HepG2 (cell line): Measurements from ENCODE around the gene CD3D. TPM values are rescaled to one million over a fixed set of nuclear protein-coding genes. Genes with fewer than 3 reads are reported as not detected.

ENCODE experiments used
- ATAC-seq: fragments of 200-7000 bp; cut with Tn5 transposase; 3 replicates; pipeline ENCODE4 v1.9.1; 2020; ENCODE audit warnings: mild to moderate bottlenecking, moderate library complexity
- BruUV-seq: library from RNA; stranded (reverse); fragments of 400-500 nt; replicated peaks from 2 replicates; lab custom pipeline; 2021; lab: Mats Ljungman, UMichigan
- CTCF ChIA-PET: fragments of 300-600 bp; formaldehyde crosslinking; extraction: SDS; loops from one replicate; lab custom pipeline; 2021; ENCODE audit warnings: low total read pairs, inconsistent platforms, low intra/inter-chr PET ratio; lab: Yijun Ruan, JAX
- POLR2A ChIA-PET: fragments of 350-600 bp; sonication (Branson Sonifier 250); formaldehyde crosslinking; loops from one replicate; lab custom pipeline; 2020; ENCODE audit warnings: antibody characterized with exemption, inconsistent platforms; lab: Yijun Ruan, JAX
- DNase-seq: peaks from one replicate; pipeline ENCODE4 v3.0.0-alpha.2; 2015; ENCODE audit warnings: low spot score
- FAIRE-seq: peaks from 3 replicates; lab custom pipeline; 2011; peaks lifted over from hg19 to GRCh38; lab: Jason Lieb, UNC
- H2AFZ ChIP-seq: one replicate; pipeline ENCODE4 v1.6.1; 2011; ENCODE audit warnings: low read length, inconsistent platforms
- H3K27ac ChIP-seq: fragments of 300-600 bp; 3 replicates; pipeline ENCODE4 v1.8.0; 2011; ENCODE audit warnings: mixed run types, mild to moderate bottlenecking, mixed read lengths, low read length, inconsistent platforms; ENCODE audit not compliant: insufficient read depth; ENCODE audit errors: extremely low read length
- H3K27me3 ChIP-seq, 2 experiments: fragments of 200-600 bp in 1 of 2; 2 replicates in 1 of 2; 3 replicates in 1 of 2; pipeline versions ENCODE4 v1.6.0 to v1.8.0; 2011; ENCODE audit warnings: low read length in 2 of 2, mild to moderate bottlenecking in 2 of 2, moderate library complexity in 2 of 2, inconsistent platforms in 1 of 2; ENCODE audit not compliant: insufficient read depth in 2 of 2, control insufficient read depth in 1 of 2
- H3K36me3 ChIP-seq, 2 experiments: fragments of 200-600 bp in 1 of 2; replicated peaks in 1 of 2; 2 replicates in 1 of 2; 3 replicates in 1 of 2; pipeline versions ENCODE4 v1.5.1 to v1.8.0; 2011; ENCODE audit warnings: low read length in 2 of 2, inconsistent platforms in 1 of 2; ENCODE audit not compliant: insufficient read depth in 2 of 2, control insufficient read depth in 1 of 2
- H3K4me1 ChIP-seq: 2 replicates; pipeline ENCODE4 v1.5.1; 2012; ENCODE audit warnings: low read length, inconsistent platforms; ENCODE audit not compliant: insufficient read depth
- H3K4me2 ChIP-seq: 2 replicates; pipeline ENCODE4 v1.6.0; 2011; ENCODE audit warnings: low read depth, low read length, inconsistent platforms
- H3K4me3 ChIP-seq, 3 experiments: fragments of 200-600 bp in 1 of 3; sonication (generic), shearing (Covaris generic) in 1 of 3; replicated peaks in 1 of 3; 2 replicates each; pipeline ENCODE4 v1.5.1; 2011 to 2016; ENCODE audit warnings: low read length in 3 of 3, inconsistent platforms in 2 of 3, low read depth in 2 of 3, mild to moderate bottlenecking in 2 of 3, control low read depth in 1 of 3, mixed read lengths in 1 of 3; ENCODE audit not compliant: insufficient read depth in 1 of 3
- H3K79me2 ChIP-seq: one replicate; pipeline ENCODE4 v1.6.1; 2011; ENCODE audit warnings: low read length, inconsistent platforms; ENCODE audit not compliant: insufficient read depth
- H3K9ac ChIP-seq: 2 replicates; pipeline ENCODE4 v1.6.0; 2011; ENCODE audit warnings: mild to moderate bottlenecking, low read depth, low read length, inconsistent platforms; ENCODE audit not compliant: insufficient read depth
- H3K9me3 ChIP-seq: 2 replicates; pipeline ENCODE4 v1.5.1; 2012; ENCODE audit warnings: mild to moderate bottlenecking, low read length
- H4K20me1 ChIP-seq: 2 replicates; pipeline ENCODE4 v1.6.0; 2011; ENCODE audit warnings: inconsistent platforms, mild to moderate bottlenecking, low read length, moderate library complexity; ENCODE audit not compliant: insufficient read depth
- CEBPB ChIP-seq: IDR thresholded peaks from 2 replicates; pipeline ENCODE4 v1.6.1; 2011; ENCODE audit warnings: low read depth, low read length, improper control_type of control experiment, borderline replicate concordance
- CTCF ChIP-seq: sonication (generic); formaldehyde crosslinking; IDR thresholded peaks from 2 replicates; pipeline ENCODE4 v1.5.0; 2020; ENCODE audit warnings: mild to moderate bottlenecking, missing genetic modification reagents, moderate library complexity
- IRF1 ChIP-seq: sonication (generic); formaldehyde crosslinking; IDR thresholded peaks from 2 replicates; pipeline ENCODE4 v1.4.0; 2020; ENCODE audit warnings: low read depth, mild to moderate bottlenecking, missing genetic modification reagents
- NFKBIZ ChIP-seq: IDR thresholded peaks from 2 replicates; pipeline ENCODE4 v1.6.1; 2018; ENCODE audit warnings: missing genetic modification reagents, missing compliant biosample characterization
- POGK ChIP-seq: sonication (generic); formaldehyde crosslinking; conservative IDR thresholded peaks from 2 replicates; pipeline ENCODE4 v1.8.0; 2022; ENCODE audit warnings: mild to moderate bottlenecking, moderate library complexity, missing genetic modification reagents
- SMC3 ChIP-seq: IDR thresholded peaks from 2 replicates; pipeline ENCODE4 v1.6.1; 2011; ENCODE audit warnings: low read length, improper control_type of control experiment
- STAG1 ChIP-seq: sonication (generic); formaldehyde crosslinking; IDR thresholded peaks from 2 replicates; pipeline ENCODE4 v1.4.0; 2020; ENCODE audit warnings: missing genetic modification reagents
- STAT5B ChIP-seq: sonication (generic); formaldehyde crosslinking; IDR thresholded peaks from 2 replicates; pipeline ENCODE4 v1.4.0; 2020; ENCODE audit warnings: missing genetic modification reagents
- TCF12 ChIP-seq, 2 experiments: fragments of 450-650 bp in 1 of 2; sonication (generic) in 1 of 2; formaldehyde crosslinking in 1 of 2; IDR thresholded peaks; 2 replicates each; pipeline versions ENCODE4 v1.6.1 to v1.8.0; 2017 to 2022; ENCODE audit warnings: antibody characterized with exemption in 1 of 2, mild to moderate bottlenecking in 1 of 2, missing genetic modification reagents in 1 of 2, moderate library complexity in 1 of 2
- TFDP1 ChIP-seq: IDR thresholded peaks from 2 replicates; pipeline ENCODE4 v1.6.1; 2016; ENCODE audit warnings: missing compliant biosample characterization, missing genetic modification reagents, borderline replicate concordance
- THAP8 ChIP-seq: sonication (generic); formaldehyde crosslinking; IDR thresholded peaks from 2 replicates; pipeline ENCODE4 v1.5.1; 2020; ENCODE audit warnings: missing genetic modification reagents, mild to moderate bottlenecking, borderline replicate concordance
- ZNF558 ChIP-seq: sonication (generic); formaldehyde crosslinking; IDR thresholded peaks from 2 replicates; pipeline ENCODE4 v1.9.0; 2022; ENCODE audit warnings: mild to moderate bottlenecking, missing genetic modification reagents, borderline replicate concordance
- ZNF607 ChIP-seq: sonication (generic); formaldehyde crosslinking; IDR thresholded peaks from 2 replicates; pipeline ENCODE4 v1.5.1; 2020; ENCODE audit warnings: missing genetic modification reagents, mild to moderate bottlenecking, borderline replicate concordance
- ZNF713 ChIP-seq: sonication (generic); formaldehyde crosslinking; IDR thresholded peaks from 2 replicates; pipeline ENCODE4 v1.4.0; 2020; ENCODE audit warnings: mild to moderate bottlenecking, missing genetic modification reagents
- ZNF746 ChIP-seq: sonication (generic); formaldehyde crosslinking; IDR thresholded peaks from 2 replicates; pipeline ENCODE4 v1.8.0; 2022; ENCODE audit warnings: mild to moderate bottlenecking, missing genetic modification reagents
- WGBS: methylation state at CpG from one replicate; pipeline ENCODE4 v1.1.6; 2017; ENCODE audit warnings: low lambda C conversion rate; 5-methylcytosine and 5-hydroxymethylcytosine counted together
- in situ Hi-C: cut with HindIII; loops from 2 replicates; pipeline ENCODE4 v1.10.0; 2017; ENCODE audit warnings: low pct_unique_long_range_greater_than_20kb; ENCODE audit not compliant: extremely low pct_ligation_motif_present
- intact Hi-C: fragments of 100-400 bp; cut with micrococcal nuclease; formaldehyde crosslinking; loops from one replicate; pipeline ENCODE4 v1.10.0; 2022; ENCODE audit not compliant: unreplicated experiment
- polyA plus RNA-seq, 8 experiments: library from polyadenylated mRNA; depleted of rRNA in 3 of 8; stranded (reverse) in 7 of 8; unstranded in 1 of 8; fragments of >200 nt; fragmentation: Illumina TruSeq in 4 of 8; extraction: Trizol in 4 of 8; gene quantifications; 2 replicates each; pipeline versions ENCODE4 v1.2.1 to v1.2.3, GENCODE V29; 2011 to 2016; ENCODE audit warnings: low read depth in 4 of 8, missing spikeins in 1 of 8, mixed read lengths in 1 of 8; ENCODE audit not compliant: insufficient read depth in 1 of 8
- total RNA-seq, 5 experiments: library from RNA; depleted of rRNA; stranded (reverse); fragments of >200 nt; fragmentation: Illumina TruSeq; extraction: Trizol; gene quantifications; 2 replicates each; pipeline ENCODE4 v1.2.3, GENCODE V29; 2016; ENCODE audit warnings: low read depth in 1 of 5

Gene CD3D
- total and polyA plus RNA-seq, 2 of the 13 experiments (the other 11 are each of a cell fraction or from before 2014, with no cell fraction given), result 0.66 to 6.6 TPM

- Histone ChIP-seq H3K27me3 (peaks cover 1 to 15% of the 10 kb centered on the region in 2 experiments; a peak in 2 of 5 replicates), H3K9ac (no peak overlapping the region), H2AFZ (no peak overlapping the region), H3K79me2 (no peaks in the 10 kb centered on the region), H3K4me2 (no peak overlapping the region), H3K9me3 (no peaks in the 10 kb centered on the region), H3K4me1 (peaks cover 6% of the 10 kb centered on the region), H3K27ac (no peak overlapping the region), H3K36me3 (no peaks in the 10 kb centered on the region), H4K20me1 (no peaks in the 10 kb centered on the region), H3K4me3 (no peak overlapping the region)
- BruUV-seq, result no TSS peak
- ChIA-PET CTCF (interaction anchor here (2.8 kb wide), 1 partner anchor 57 kb away, joined by 16 read pairs; no protein-coding TSS in a partner anchor), POLR2A (interaction anchor here (0.9 kb wide), 1 partner anchor 101 kb away, joined by 3 read pairs; no protein-coding TSS in a partner anchor)
- in situ Hi-C loops (no loop called here), intact Hi-C loops (loop anchor here (1.0 to 5.0 kb wide), 2 partner anchors 57 to 191 kb away; no protein-coding TSS in a partner anchor)
- ATAC-seq (peak; percentile 44; the same call in 1 of the 3 replicates), FAIRE-seq (peak; percentile 60), DNase-seq (peak; percentile 28)
- WGBS, result 4% methylated on average over 3 of the region's 3 CpGs
- TF ChIP-seq THAP8 (no peak), CTCF (CRISPR knock-in tag) (peak; percentile 67), POGK (CRISPR knock-in tag) (no peak), ZNF607 (CRISPR knock-in tag) (no peak), SMC3 (peak; percentile 35; the same call in 1 of the 2 replicates), ZNF746 (CRISPR knock-in tag) (no peak), ZNF713 (CRISPR knock-in tag) (no peak), ZNF558 (no peak), STAT5B (CRISPR knock-in tag) (no peak), IRF1 (CRISPR knock-in tag) (no peak), CEBPB (no peak), NFKBIZ (no peak), TFDP1 (CRISPR knock-in tag) (no peak), STAG1 (CRISPR knock-in tag) (peak; percentile 68), TCF12 (IDR thresholded peaks at IDR 0.05) (no peak), TCF12 (CRISPR knock-in tag; IDR thresholded peaks at IDR 0.05) (no peak)
Measured at GRCh38 chr11:118295815-118296454, 46.6 kb downstream of the CD3D start.
